SHP77 treated with DMSO at 0.1 percent for 48 hours (cell line): ENCODE measurements around the gene CER1.
"Not testable (repeated sequence)": the region's sequence is repeated elsewhere in the genome, so short reads cannot be mapped to it uniquely, and the experiment has no call there.

ENCODE experiments used
- DNase-seq: peaks from one replicate; lab custom pipeline; 2025; lab: John Stamatoyannopoulos, UW

Gene CER1

GRCh38 chr9:14715102-14715501 is 7.4 kb downstream of the CER1 start:
- DNase-seq: no peak

GRCh38 chr9:14713187-14713767 is 9.3 kb downstream of the CER1 start:
- DNase-seq: no peak

DNA sequence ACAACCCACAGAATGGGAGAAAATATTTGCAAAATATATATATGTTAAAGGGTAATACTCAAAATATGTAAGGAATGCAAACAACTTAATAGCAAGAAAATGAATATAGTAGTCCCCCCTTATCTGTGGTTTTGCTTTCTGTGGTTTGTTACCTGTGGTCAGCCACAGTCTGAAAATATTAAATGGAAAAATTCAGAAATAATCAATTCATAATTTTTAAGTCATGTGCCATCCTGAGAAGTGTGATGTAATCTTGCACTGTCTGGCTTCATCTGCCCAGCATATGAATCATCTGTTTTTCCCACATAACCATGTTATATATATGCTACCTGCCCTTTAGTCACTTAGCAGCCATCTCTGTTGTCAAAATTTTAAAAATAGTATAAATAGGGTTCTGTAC is 11.7 kb downstream of the CER1 start:
- DNase-seq: no peak

DNA sequence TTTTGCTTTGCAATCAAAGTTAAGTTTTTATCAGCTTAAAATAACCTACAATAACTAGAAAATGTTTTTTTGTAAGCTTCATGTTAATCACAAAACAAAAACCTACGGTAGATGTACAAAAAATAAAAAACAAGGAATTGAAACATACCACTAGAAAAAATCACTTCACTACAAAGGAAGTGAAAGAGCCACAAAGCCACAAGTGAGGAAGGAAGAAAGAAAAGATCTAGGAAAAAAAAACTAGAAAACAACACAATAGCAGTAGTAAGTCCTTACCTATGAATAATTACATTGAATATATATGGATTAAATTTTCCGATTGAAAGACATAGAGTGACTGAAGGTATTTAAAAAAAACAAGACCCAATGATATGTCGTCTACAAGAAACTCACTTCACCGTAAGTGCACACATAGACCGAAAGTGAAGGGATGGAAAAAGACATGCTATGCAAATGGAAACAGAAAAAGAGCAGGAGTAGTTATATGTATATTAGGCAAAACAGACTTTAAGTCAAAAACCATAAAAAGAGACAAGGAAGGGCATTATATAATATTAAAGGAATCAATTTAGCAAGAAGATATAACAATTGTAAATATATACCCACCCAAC is 15.9 kb downstream of the CER1 start:
- no peak for DNase-seq

GRCh38 chr9:14705079-14705478 is 17.5 kb downstream of the CER1 start:
- DNase-seq: no peak

GRCh38 chr9:14704281-14704680 is 18.3 kb downstream of the CER1 start:
- DNase-seq: no peak

GRCh38 chr9:14702200-14702720 is 20.3 kb downstream of the CER1 start:
- DNase-seq: no peak

GRCh38 chr9:14693251-14693861 is 29.2 kb downstream of the CER1 start, which contains the start of gene ZDHHC21:
Gene ZDHHC21 (minus strand): TSS chr9:14693432. CDS start chr9:14674340, 19,092 bp downstream.
- peak; percentile 13 for DNase-seq

- no peak for DNase-seq
Observed at GRCh38 chr9:14692470-14693250, 29.9 kb downstream of the CER1 start.

- DNase-seq: no peak
Observed at GRCh38 chr9:14690948-14691730, 31.4 kb downstream of the CER1 start.

GRCh38 chr9:14687042-14687719 is 35.4 kb downstream of the CER1 start:
- no peak for DNase-seq

GRCh38 chr9:14686168-14686567 is 36.4 kb downstream of the CER1 start:
- no peak for DNase-seq

DNA sequence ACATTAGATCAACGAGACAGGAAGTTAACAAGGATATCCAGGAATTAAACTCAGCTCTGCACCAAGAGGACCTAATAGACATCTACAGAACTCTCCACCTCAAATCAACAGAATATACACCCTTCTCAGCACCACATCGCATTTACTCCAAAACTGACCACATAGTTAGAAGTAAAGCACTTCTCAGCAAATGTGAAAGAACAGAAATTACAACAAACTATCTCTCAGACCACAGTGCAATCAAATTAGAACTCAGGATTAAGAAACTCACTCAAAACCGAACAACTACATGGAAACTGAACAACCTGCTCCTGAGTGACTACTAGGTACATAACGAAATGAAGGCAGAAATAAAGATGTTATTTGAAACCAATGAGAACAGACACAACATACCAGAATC is 39.9 kb downstream of the CER1 start:
- DNase-seq: not testable (repeated sequence)

GRCh38 chr9:14678776-14679175 is 43.8 kb downstream of the CER1 start:
- no peak for DNase-seq

DNA sequence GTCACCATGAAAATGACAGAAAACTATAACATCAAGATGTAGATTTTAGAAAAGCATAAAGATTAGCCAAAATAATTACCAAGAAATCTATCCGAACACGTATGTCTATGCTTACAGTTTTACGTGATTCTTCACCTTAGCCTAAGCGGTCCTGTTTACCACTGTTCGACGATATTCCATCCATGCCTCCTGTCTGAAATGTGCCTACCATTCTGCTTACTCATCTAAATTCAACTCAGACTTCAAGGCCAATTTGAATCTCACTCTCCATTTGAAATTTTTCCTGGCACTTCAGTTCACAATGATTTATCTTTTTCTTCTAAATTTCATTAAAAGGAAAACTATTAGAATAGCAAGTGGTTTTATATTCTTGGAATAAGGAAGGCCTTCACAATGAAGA is 44.7 kb downstream of the CER1 start:
- no peak for DNase-seq

GRCh38 chr9:14677396-14677795 is 45.1 kb downstream of the CER1 start:
- DNase-seq: no peak

GRCh38 chr9:14674630-14675029 is 47.9 kb downstream of the CER1 start:
- no peak for DNase-seq

- DNase-seq: no peak
Observed at GRCh38 chr9:14671377-14671776, 51.2 kb downstream of the CER1 start.

DNA sequence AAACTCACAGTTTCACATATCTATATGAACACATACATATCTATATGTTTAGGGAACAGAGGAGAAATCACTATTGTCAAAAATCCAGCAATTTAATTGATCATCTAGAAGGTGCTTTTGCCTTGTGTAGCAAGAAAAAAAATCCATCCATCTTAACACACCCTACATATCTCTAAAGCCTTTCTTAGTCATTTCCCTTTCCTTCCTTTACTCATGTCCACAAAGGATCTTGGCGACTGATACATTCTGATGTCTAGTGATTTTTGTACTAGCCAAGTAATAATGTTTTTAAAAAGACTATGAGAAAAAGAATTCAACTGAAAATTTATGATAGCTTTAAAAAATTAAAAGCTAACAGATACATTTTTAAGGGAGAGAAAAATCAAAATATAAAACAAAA is 51.8 kb downstream of the CER1 start:
- no peak for DNase-seq
